IMR-90 (cell line): ENCODE results near the gene LRPPRC. TPM values are rescaled to one million over a fixed set of nuclear protein-coding genes. Genes with fewer than 3 reads are reported as not detected.

Experiments
- ATAC-seq: fragments of 200-7000 bp; cut with Tn5 transposase; 2 replicates; pipeline ENCODE4 v1.9.1; 2020; ENCODE audit warnings: low read depth, mild to moderate bottlenecking, moderate library complexity
- BruUV-seq: library from RNA; stranded (reverse); fragments of 400-500 nt; replicated peaks from 2 replicates; lab custom pipeline; 2021; lab: Mats Ljungman, UMichigan
- CTCF ChIA-PET: fragments of 300-600 bp; formaldehyde crosslinking; extraction: SDS; loops from one replicate; lab custom pipeline; 2021; ENCODE audit warnings: antibody characterized with exemption; lab: Yijun Ruan, JAX
- POLR2A ChIA-PET: fragments of 300-600 bp; sonication (Branson Sonifier 250); formaldehyde crosslinking; loops from one replicate; lab custom pipeline; 2022; ENCODE audit warnings: antibody characterized with exemption; ENCODE audit not compliant: unreplicated experiment; lab: Charles Lee
- DNase-seq: peaks from one replicate; pipeline ENCODE4 v3.0.0; 2013
- H2AFZ ChIP-seq: replicated peaks from 2 replicates; pipeline ENCODE3; 2013; ENCODE audit warnings: low read length, mild to moderate bottlenecking; ENCODE audit not compliant: poor library complexity
- H2AK5ac ChIP-seq: 2 replicates; pipeline ENCODE4 v1.6.1; 2013; ENCODE audit warnings: low read depth, low read length, inconsistent platforms
- H2AK9ac ChIP-seq: replicated peaks from 2 replicates; pipeline ENCODE3; 2013; ENCODE audit warnings: mild to moderate bottlenecking, low read depth, low read length, moderate library complexity; ENCODE audit not compliant: poor library complexity
- H2BK120ac ChIP-seq: 2 replicates; pipeline ENCODE4 v1.6.1; 2013; ENCODE audit warnings: low read depth, low read length, inconsistent platforms
- H2BK15ac ChIP-seq: 3 replicates; pipeline ENCODE4 v1.6.1; 2013; ENCODE audit warnings: low read depth, low read length, inconsistent platforms
- H2BK20ac ChIP-seq: 2 replicates; pipeline ENCODE4 v1.6.1; 2013; ENCODE audit warnings: low read depth, mild to moderate bottlenecking, inconsistent platforms, low read length, moderate library complexity
- H2BK5ac ChIP-seq: 2 replicates; pipeline ENCODE4 v1.6.1; 2013; ENCODE audit warnings: mild to moderate bottlenecking, low read depth, low read length, inconsistent platforms; ENCODE audit not compliant: poor library complexity, severe bottlenecking
- H3K14ac ChIP-seq: replicated peaks from 2 replicates; pipeline ENCODE4 v1.6.1; 2013; ENCODE audit warnings: low read depth, low read length, inconsistent platforms
- H3K18ac ChIP-seq: 2 replicates; pipeline ENCODE4 v1.6.1; 2013; ENCODE audit warnings: low read depth, low read length, control low read depth
- H3K23ac ChIP-seq: 2 replicates; pipeline ENCODE4 v1.6.1; 2013; ENCODE audit warnings: low read depth, low read length, inconsistent platforms
- H3K27ac ChIP-seq: 2 replicates; pipeline ENCODE4 v1.5.1; 2013; ENCODE audit warnings: mild to moderate bottlenecking, control low read depth, low read length; ENCODE audit not compliant: insufficient read depth
- H3K27me3 ChIP-seq: 2 replicates; pipeline ENCODE4 v1.6.1; 2013; ENCODE audit warnings: low read length; ENCODE audit not compliant: control insufficient read depth, insufficient read depth
- H3K36me3 ChIP-seq: 2 replicates; pipeline ENCODE4 v1.6.1; 2013; ENCODE audit warnings: low read length, mixed read lengths; ENCODE audit not compliant: control insufficient read depth, insufficient read depth
- H3K4ac ChIP-seq: 2 replicates; pipeline ENCODE4 v1.6.1; 2013; ENCODE audit warnings: low read depth, low read length, inconsistent platforms
- H3K4me1 ChIP-seq: 2 replicates; pipeline ENCODE4 v1.6.1; 2013; ENCODE audit warnings: low read length, mixed read lengths; ENCODE audit not compliant: control insufficient read depth, insufficient read depth
- H3K4me2 ChIP-seq: 2 replicates; pipeline ENCODE4 v1.6.1; 2013; ENCODE audit warnings: low read depth, mild to moderate bottlenecking, control low read depth, low read length, moderate library complexity
- H3K4me3 ChIP-seq: 2 replicates; pipeline ENCODE4 v1.5.1; 2013; ENCODE audit warnings: low read depth, mild to moderate bottlenecking, control low read depth, low read length, moderate library complexity; ENCODE audit not compliant: insufficient read depth
- H3K56ac ChIP-seq: 2 replicates; pipeline ENCODE4 v1.6.1; 2013; ENCODE audit warnings: low read length, inconsistent platforms; ENCODE audit not compliant: insufficient read depth; ENCODE audit errors: extremely low read depth
- H3K79me1 ChIP-seq, 2 experiments: 2 replicates each; pipeline ENCODE4 v1.6.1; 2013; ENCODE audit warnings: low read length in 2 of 2, inconsistent platforms in 1 of 2, low read depth in 1 of 2
- H3K9ac ChIP-seq: 2 replicates; pipeline ENCODE4 v1.6.1; 2013; ENCODE audit warnings: low read depth, low read length, control low read depth
- H3K9me1 ChIP-seq: 2 replicates; pipeline ENCODE4 v1.6.1; 2013; ENCODE audit warnings: low read length, inconsistent platforms; ENCODE audit not compliant: insufficient read depth
- H3K9me3 ChIP-seq: 2 replicates; pipeline ENCODE4 v1.6.1; 2013; ENCODE audit warnings: low read length; ENCODE audit not compliant: control insufficient read depth, insufficient read depth
- H4K20me1 ChIP-seq: 2 replicates; pipeline ENCODE4 v1.6.1; 2013; ENCODE audit warnings: low read length, inconsistent platforms; ENCODE audit not compliant: insufficient read depth
- H4K5ac ChIP-seq: 2 replicates; pipeline ENCODE4 v1.6.1; 2013; ENCODE audit warnings: mild to moderate bottlenecking, low read depth, low read length, control low read depth
- H4K8ac ChIP-seq, 2 experiments: 2 replicates each; pipeline ENCODE4 v1.6.1; 2013; ENCODE audit warnings: low read depth in 2 of 2, low read length in 2 of 2, control low read depth in 1 of 2, inconsistent platforms in 1 of 2
- H4K91ac ChIP-seq: 2 replicates; pipeline ENCODE4 v1.6.1; 2013; ENCODE audit warnings: low read depth, low read length, inconsistent platforms; ENCODE audit not compliant: insufficient read depth
- BHLHE40 ChIP-seq: fragments of 150-350 bp; IDR thresholded peaks from 2 replicates; pipeline ENCODE4 v1.6.1; 2016; ENCODE audit warnings: mild to moderate bottlenecking, low read depth, low read length
- CEBPB ChIP-seq: IDR thresholded peaks from 2 replicates; pipeline ENCODE4 v1.6.1; 2012; ENCODE audit warnings: low read depth, low read length, improper control_type of control experiment
- CHD1 ChIP-seq: IDR thresholded peaks from 2 replicates; pipeline ENCODE4 v1.6.1; 2012; ENCODE audit warnings: low read depth, low read length, improper control_type of control experiment
- ELK1 ChIP-seq: fragments of 150-350 bp; IDR thresholded peaks from 2 replicates; pipeline ENCODE4 v1.6.1; 2016; ENCODE audit warnings: low read depth, mild to moderate bottlenecking, low read length, moderate library complexity, borderline replicate concordance
- FOS ChIP-seq: fragments of 150-350 bp; IDR thresholded peaks from 2 replicates; pipeline ENCODE4 v1.6.1; 2016; ENCODE audit warnings: low read depth, low read length
- MAFK ChIP-seq: IDR thresholded peaks from 2 replicates; pipeline ENCODE4 v1.6.1; 2012; ENCODE audit warnings: low read depth, low read length, improper control_type of control experiment
- MAZ ChIP-seq: IDR thresholded peaks from 2 replicates; pipeline ENCODE4 v1.6.1; 2012; ENCODE audit warnings: low read depth, mild to moderate bottlenecking, low read length, improper control_type of control experiment, moderate library complexity, borderline replicate concordance
- NFE2L2 ChIP-seq: fragments of 150-350 bp; IDR thresholded peaks from 2 replicates; pipeline ENCODE4 v1.6.1; 2016; ENCODE audit warnings: low read depth, mild to moderate bottlenecking, low read length
- POLR2A ChIP-seq: IDR thresholded peaks from 2 replicates; pipeline ENCODE4 v1.6.1; 2012; ENCODE audit warnings: mild to moderate bottlenecking, low read depth, low read length
- RAD21 ChIP-seq: IDR thresholded peaks from 2 replicates; pipeline ENCODE4 v1.6.1; 2012; ENCODE audit warnings: low read length, improper control_type of control experiment
- RCOR1 ChIP-seq: IDR thresholded peaks from 2 replicates; pipeline ENCODE4 v1.6.1; 2012; ENCODE audit warnings: mild to moderate bottlenecking, low read length, improper control_type of control experiment; ENCODE audit not compliant: insufficient replicate concordance
- SMC3 ChIP-seq: fragments of 150-350 bp; IDR thresholded peaks from 2 replicates; pipeline ENCODE4 v1.6.1; 2016; ENCODE audit warnings: low read depth, mild to moderate bottlenecking, antibody characterized with exemption, low read length, moderate library complexity
- WGBS, 2 experiments: methylation state at CpG; one replicate each; pipeline versions ENCODE4 v1.1.5 to v1.1.7; 2013; ENCODE audit warnings: missing lambda C conversion rate in 2 of 2; ENCODE audit not compliant: insufficient read length in 1 of 2; ENCODE audit errors: extremely low coverage in 2 of 2; 5-methylcytosine and 5-hydroxymethylcytosine counted together
- dilution Hi-C: fragments of 300-500 bp; cut with HindIII; formaldehyde crosslinking; loops from one replicate; pipeline ENCODE4 v1.14.3; 2018; ENCODE audit warnings: low sequenced_read_pairs; ENCODE audit not compliant: unreplicated experiment
- in situ Hi-C: fragments of 300-500 bp; cut with MboI; formaldehyde crosslinking; loops from 3 replicates; pipeline ENCODE4 v1.14.3; 2019; ENCODE audit warnings: low sequenced_read_pairs, inconsistent platforms, mixed read lengths
- intact Hi-C: fragments of 100-400 bp; cut with micrococcal nuclease; formaldehyde crosslinking; loops from 2 replicates; pipeline ENCODE4 v1.10.0; 2022
- polyA plus RNA-seq, 3 experiments: library from polyadenylated mRNA; depleted of rRNA; stranded (reverse); fragments of >200 nt; gene quantifications; 2 replicates each; pipeline ENCODE4 v1.2.3, GENCODE V29; 2012; ENCODE audit warnings: low replicate concordance in 1 of 3
- total RNA-seq: library from RNA; depleted of rRNA; stranded (reverse); fragments of >200 nt; gene quantifications from 2 replicates; pipeline ENCODE4 v1.2.3, GENCODE V29; 2012
- TF ChIP-seq, protein P1 (sequence below): fragments of 150-350 bp; IDR thresholded peaks from 2 replicates; pipeline ENCODE4 v1.6.1; 2017; ENCODE audit warnings: mild to moderate bottlenecking, antibody characterized with exemption, low read length, low read depth

Gene LRPPRC
- total and polyA plus RNA-seq, 2 of the 4 experiments (the other 2 are of a cell fraction) = 30.4 to 36.0 TPM

DNA sequence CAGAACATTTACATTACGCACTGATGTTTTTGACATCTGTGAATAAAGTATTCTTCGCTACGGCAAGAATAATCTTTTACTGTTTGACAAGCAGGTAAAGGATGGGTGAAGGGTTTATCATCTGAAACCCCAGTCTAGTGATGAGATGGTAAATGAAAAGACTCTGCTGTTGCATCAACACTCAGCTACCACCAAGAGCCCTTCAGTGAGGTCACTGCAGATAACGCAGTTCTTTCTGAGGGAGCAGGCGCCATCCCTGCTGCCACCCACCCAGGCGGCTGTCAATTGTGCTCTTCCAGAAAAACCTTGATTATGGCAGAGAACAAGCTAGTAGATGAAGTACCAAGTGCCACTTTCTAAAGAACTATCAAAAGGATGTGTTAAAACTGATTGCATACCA lies 98.3 kb downstream of the LRPPRC start:
- Histone ChIP-seq H3K79me1 (no peaks in the 10 kb centered on the region; a peak in 2 of 4 replicates), H3K56ac (no peak overlapping the region), H4K91ac (no peak overlapping the region), H2BK20ac (no peak overlapping the region), H3K23ac (no peak overlapping the region), H4K8ac (no peak overlapping the region), H3K27ac (no peak overlapping the region), H2BK120ac (no peak overlapping the region), H4K5ac (no peak overlapping the region), H2BK15ac (no peak overlapping the region), H4K20me1 (peaks cover 6% of the 10 kb centered on the region; the same call in 1 of the 2 replicates), H2AK9ac (no peak overlapping the region), H3K14ac (no peak overlapping the region), H3K9ac (no peak overlapping the region), H3K36me3 (peaks cover 18% of the 10 kb centered on the region), H3K9me3 (no peaks in the 10 kb centered on the region), H2AK5ac (no peak overlapping the region), H3K4ac (no peak overlapping the region), H3K9me1 (0 out of 2 replicates have a peak, but pooled peaks cover 3% of the 10 kb centered on the region), H3K4me2 (no peak overlapping the region), H3K18ac (no peak overlapping the region), H3K27me3 (no peaks in the 10 kb centered on the region), H2AFZ (no peak overlapping the region), H3K4me3 (no peak overlapping the region), H3K4me1 (peaks cover 2% of the 10 kb centered on the region), H2BK5ac (no peak overlapping the region)
- no CpG with 5 or more reads among the region's 6 CpGs for WGBS, 2 experiments
- intact Hi-C loops (no loop called here), dilution Hi-C loops (no loop called here), in situ Hi-C loops (no loop called here)
- POLR2A ChIA-PET = no interaction called here
- ATAC-seq (no peak), DNase-seq (no peak)
- no TSS peak for BruUV-seq
- CTCF ChIA-PET = no interaction called here
- TF ChIP-seq MAZ (no peak), CHD1 (no peak), BHLHE40 (no peak), CEBPB (no peak), RAD21 (no peak), MAFK (no peak), POLR2A (no peak), FOS (no peak), SMC3 (no peak), NFE2L2 (no peak), ELK1 (no peak), RCOR1 (no peak)
- TF ChIP-seq, protein P1, sequence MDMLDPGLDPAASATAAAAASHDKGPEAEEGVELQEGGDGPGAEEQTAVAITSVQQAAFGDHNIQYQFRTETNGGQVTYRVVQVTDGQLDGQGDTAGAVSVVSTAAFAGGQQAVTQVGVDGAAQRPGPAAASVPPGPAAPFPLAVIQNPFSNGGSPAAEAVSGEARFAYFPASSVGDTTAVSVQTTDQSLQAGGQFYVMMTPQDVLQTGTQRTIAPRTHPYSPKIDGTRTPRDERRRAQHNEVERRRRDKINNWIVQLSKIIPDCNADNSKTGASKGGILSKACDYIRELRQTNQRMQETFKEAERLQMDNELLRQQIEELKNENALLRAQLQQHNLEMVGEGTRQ = no peak
